ENCODE data around the gene PSMD11.

GRCh38 chr17:32513579-32513978 is 69.3 kb downstream of the PSMD11 start:
- TF ChIP-seq, protein P1, sequence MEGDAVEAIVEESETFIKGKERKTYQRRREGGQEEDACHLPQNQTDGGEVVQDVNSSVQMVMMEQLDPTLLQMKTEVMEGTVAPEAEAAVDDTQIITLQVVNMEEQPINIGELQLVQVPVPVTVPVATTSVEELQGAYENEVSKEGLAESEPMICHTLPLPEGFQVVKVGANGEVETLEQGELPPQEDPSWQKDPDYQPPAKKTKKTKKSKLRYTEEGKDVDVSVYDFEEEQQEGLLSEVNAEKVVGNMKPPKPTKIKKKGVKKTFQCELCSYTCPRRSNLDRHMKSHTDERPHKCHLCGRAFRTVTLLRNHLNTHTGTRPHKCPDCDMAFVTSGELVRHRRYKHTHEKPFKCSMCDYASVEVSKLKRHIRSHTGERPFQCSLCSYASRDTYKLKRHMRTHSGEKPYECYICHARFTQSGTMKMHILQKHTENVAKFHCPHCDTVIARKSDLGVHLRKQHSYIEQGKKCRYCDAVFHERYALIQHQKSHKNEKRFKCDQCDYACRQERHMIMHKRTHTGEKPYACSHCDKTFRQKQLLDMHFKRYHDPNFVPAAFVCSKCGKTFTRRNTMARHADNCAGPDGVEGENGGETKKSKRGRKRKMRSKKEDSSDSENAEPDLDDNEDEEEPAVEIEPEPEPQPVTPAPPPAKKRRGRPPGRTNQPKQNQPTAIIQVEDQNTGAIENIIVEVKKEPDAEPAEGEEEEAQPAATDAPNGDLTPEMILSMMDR (IDR thresholded peaks at IDR 0.05): no peak
- no peak for TF ChIP-seq POLR2AphosphoS5 (IDR thresholded peaks at IDR 0.05; ENCODE audit: low read depth, low read length)
- TF ChIP-seq TCF7L2 (IDR thresholded peaks at IDR 0.05; ENCODE audit: low read depth, low read length): no peak
- no peak for TF ChIP-seq REST (IDR thresholded peaks at IDR 0.05; ENCODE audit: insufficient read depth in 1 of 2, low read depth in 2 of 2, low read length in 1 of 2)

Measured in Panc1 (cell line).